Liver (tissue), 9 donors: ENCODE data around the gene MEX3B. TPM values are rescaled to one million over a fixed set of nuclear protein-coding genes. Genes with fewer than 3 reads are reported as not detected.

ENCODE experiments used
- DNase-seq: peaks from one replicate; pipeline ENCODE4 v3.0.0-alpha.2; 2017; ENCODE audit warnings: low spot score
- H3K27ac ChIP-seq, 2 donors: one replicate each; pipeline ENCODE4 v1.7.0; 2013; ENCODE audit warnings: inconsistent platforms in 2 of 2, low read length in 2 of 2, control low read depth in 1 of 2, low read depth in 1 of 2, mild to moderate bottlenecking in 1 of 2
- H3K27me3 ChIP-seq, 4 donors: one replicate each; pipeline versions ENCODE4 v1.6.1 to v1.7.0; 2013; ENCODE audit warnings: low read length in 3 of 4, inconsistent platforms in 1 of 4, mild to moderate bottlenecking in 1 of 4, moderate library complexity in 1 of 4; ENCODE audit not compliant: control insufficient read depth in 4 of 4, insufficient read depth in 4 of 4
- H3K36me3 ChIP-seq, 4 donors: one replicate each; pipeline versions ENCODE4 v1.6.1 to v1.7.0; 2013; ENCODE audit warnings: low read length in 3 of 4, mild to moderate bottlenecking in 3 of 4, low read depth in 1 of 4, moderate library complexity in 1 of 4; ENCODE audit not compliant: control insufficient read depth in 4 of 4, insufficient read depth in 3 of 4
- H3K4me1 ChIP-seq, 4 donors: one replicate each; pipeline versions ENCODE4 v1.6.1 to v1.7.0; 2013; ENCODE audit warnings: low read length in 3 of 4, mild to moderate bottlenecking in 3 of 4, moderate library complexity in 1 of 4; ENCODE audit not compliant: control insufficient read depth in 4 of 4, insufficient read depth in 4 of 4
- H3K4me3 ChIP-seq, 3 donors: one replicate each; pipeline versions ENCODE4 v1.6.1 to v1.7.0; 2013; ENCODE audit warnings: low read length in 3 of 3, control low read depth in 1 of 3, low read depth in 1 of 3, mild to moderate bottlenecking in 1 of 3
- H3K9ac ChIP-seq, 2 donors: one replicate each; pipeline ENCODE4 v1.7.0; 2013; ENCODE audit warnings: low read length in 2 of 2, mild to moderate bottlenecking in 2 of 2, moderate library complexity in 2 of 2, control low read depth in 1 of 2, low read depth in 1 of 2
- H3K9me3 ChIP-seq, 4 donors: one replicate each; pipeline versions ENCODE4 v1.6.1 to v1.7.0; 2013; ENCODE audit warnings: low read length in 3 of 4; ENCODE audit not compliant: control insufficient read depth in 4 of 4
- EGR1 ChIP-seq, 2 donors: IDR thresholded peaks; 2 replicates each; pipeline ENCODE4 v1.6.1; 2016 to 2018; ENCODE audit warnings: antibody characterized with exemption in 2 of 2, low read depth in 2 of 2
- FOXA1 ChIP-seq: IDR thresholded peaks from 2 replicates; pipeline ENCODE4 v1.6.1; 2016; ENCODE audit warnings: antibody characterized with exemption
- FOXA2 ChIP-seq: IDR thresholded peaks from 2 replicates; pipeline ENCODE4 v1.6.1; 2016; ENCODE audit warnings: antibody characterized with exemption
- GABPA ChIP-seq, 2 donors: IDR thresholded peaks in 1 of 2; conservative IDR thresholded peaks in 1 of 2; 2 replicates each; pipeline ENCODE4 v1.6.1; 2016; ENCODE audit warnings: antibody characterized with exemption in 2 of 2, mild to moderate bottlenecking in 1 of 2, moderate library complexity in 1 of 2
- HNF4A ChIP-seq, 2 donors: conservative IDR thresholded peaks; 2 replicates each; pipeline ENCODE4 v1.6.1; 2016; ENCODE audit warnings: antibody characterized with exemption in 2 of 2, mild to moderate bottlenecking in 2 of 2
- HNF4G ChIP-seq: IDR thresholded peaks from 2 replicates; pipeline ENCODE4 v1.6.1; 2016; ENCODE audit warnings: antibody characterized with exemption
- JUND ChIP-seq, 2 donors: IDR thresholded peaks; 2 replicates each; pipeline ENCODE4 v1.6.1; 2016; ENCODE audit warnings: antibody characterized with exemption in 2 of 2
- NR2F2 ChIP-seq: IDR thresholded peaks from 2 replicates; pipeline ENCODE4 v1.6.1; 2016; ENCODE audit warnings: antibody characterized with exemption
- RAD21 ChIP-seq, 2 donors: IDR thresholded peaks; 2 replicates each; pipeline ENCODE4 v1.6.1; 2016; ENCODE audit warnings: antibody characterized with exemption in 2 of 2, mild to moderate bottlenecking in 2 of 2
- SP1 ChIP-seq: IDR thresholded peaks from 2 replicates; pipeline ENCODE4 v1.6.1; 2018; ENCODE audit warnings: antibody characterized with exemption, mild to moderate bottlenecking
- TAF1 ChIP-seq: conservative IDR thresholded peaks from 2 replicates; pipeline ENCODE4 v1.6.1; 2016; ENCODE audit warnings: antibody characterized with exemption, mild to moderate bottlenecking
- YY1 ChIP-seq: IDR thresholded peaks from 2 replicates; pipeline ENCODE4 v1.6.1; 2016; ENCODE audit warnings: antibody characterized with exemption, mild to moderate bottlenecking
- WGBS: extraction: QIAGEN DNeasy Blood & Tissue Kit; methylation state at CpG from one replicate; pipeline ENCODE4 v1.1.7; 2013; 5-methylcytosine and 5-hydroxymethylcytosine counted together
- polyA plus RNA-seq, 2 donors: library from polyadenylated mRNA; stranded (reverse) in 1 of 2; unstranded in 1 of 2; fragments of 200-250 nt in 1 of 2; fragments of >200 nt in 1 of 2; fragmentation: Nextera tagmentation in 1 of 2; extraction: Ambion mirVana in 1 of 2; gene quantifications; one replicate each; pipeline versions ENCODE4 v1.2.1 to v1.2.3, GENCODE V29; 2013 to 2015
- total RNA-seq, 2 donors: library from RNA; depleted of rRNA; stranded (reverse); fragments of >200 nt; gene quantifications; one replicate each; pipeline ENCODE4 v1.2.3, GENCODE V29; 2014
- TF ChIP-seq, protein P1 (sequence below): IDR thresholded peaks from 2 replicates; pipeline ENCODE4 v1.6.1; 2016; ENCODE audit warnings: antibody characterized with exemption, mild to moderate bottlenecking
- TF ChIP-seq, protein P2 (sequence below): IDR thresholded peaks from 2 replicates; pipeline ENCODE4 v1.6.1; 2016; ENCODE audit warnings: antibody characterized with exemption
- TF ChIP-seq, protein P3 (sequence below): IDR thresholded peaks from 2 replicates; pipeline ENCODE4 v1.6.1; 2016; ENCODE audit warnings: antibody characterized with exemption
- TF ChIP-seq, protein P4 (sequence below): IDR thresholded peaks from 2 replicates; pipeline ENCODE4 v1.6.1; 2016; ENCODE audit warnings: antibody characterized with exemption
- donor health status: healthy.
- donor health status: healthy.
- donor health status: healthy.
- donor health status: healthy.
- donor health status: healthy.

The MEX3B gene
- total and polyA plus RNA-seq, 4 donors, result 0.33 to 1.4 (median 0.89) TPM; not detected in 1

DNA sequence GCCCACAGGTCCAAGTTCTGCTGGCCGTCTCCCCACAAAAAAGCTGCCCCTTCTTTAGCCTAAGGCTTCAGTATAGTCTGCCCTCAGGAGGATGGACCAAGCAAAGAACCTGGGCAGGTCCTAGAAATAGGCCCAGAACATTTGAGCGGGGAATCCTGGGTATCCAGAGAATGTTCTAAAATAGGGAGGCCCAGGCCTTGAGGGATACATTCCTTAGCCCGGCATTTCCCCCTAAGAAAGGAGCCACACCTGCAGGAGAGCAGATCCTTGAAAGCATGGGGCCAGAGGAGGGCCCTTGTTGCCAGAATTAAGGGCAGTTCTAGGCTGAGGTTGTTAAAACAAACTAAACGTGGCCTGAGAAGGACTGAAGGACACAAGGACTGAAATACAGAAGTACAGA, 20.6 kb upstream of the MEX3B start:
- H3K4me1 ChIP-seq, result no peaks in the 10 kb centered on the region
- TF ChIP-seq, protein P1, sequence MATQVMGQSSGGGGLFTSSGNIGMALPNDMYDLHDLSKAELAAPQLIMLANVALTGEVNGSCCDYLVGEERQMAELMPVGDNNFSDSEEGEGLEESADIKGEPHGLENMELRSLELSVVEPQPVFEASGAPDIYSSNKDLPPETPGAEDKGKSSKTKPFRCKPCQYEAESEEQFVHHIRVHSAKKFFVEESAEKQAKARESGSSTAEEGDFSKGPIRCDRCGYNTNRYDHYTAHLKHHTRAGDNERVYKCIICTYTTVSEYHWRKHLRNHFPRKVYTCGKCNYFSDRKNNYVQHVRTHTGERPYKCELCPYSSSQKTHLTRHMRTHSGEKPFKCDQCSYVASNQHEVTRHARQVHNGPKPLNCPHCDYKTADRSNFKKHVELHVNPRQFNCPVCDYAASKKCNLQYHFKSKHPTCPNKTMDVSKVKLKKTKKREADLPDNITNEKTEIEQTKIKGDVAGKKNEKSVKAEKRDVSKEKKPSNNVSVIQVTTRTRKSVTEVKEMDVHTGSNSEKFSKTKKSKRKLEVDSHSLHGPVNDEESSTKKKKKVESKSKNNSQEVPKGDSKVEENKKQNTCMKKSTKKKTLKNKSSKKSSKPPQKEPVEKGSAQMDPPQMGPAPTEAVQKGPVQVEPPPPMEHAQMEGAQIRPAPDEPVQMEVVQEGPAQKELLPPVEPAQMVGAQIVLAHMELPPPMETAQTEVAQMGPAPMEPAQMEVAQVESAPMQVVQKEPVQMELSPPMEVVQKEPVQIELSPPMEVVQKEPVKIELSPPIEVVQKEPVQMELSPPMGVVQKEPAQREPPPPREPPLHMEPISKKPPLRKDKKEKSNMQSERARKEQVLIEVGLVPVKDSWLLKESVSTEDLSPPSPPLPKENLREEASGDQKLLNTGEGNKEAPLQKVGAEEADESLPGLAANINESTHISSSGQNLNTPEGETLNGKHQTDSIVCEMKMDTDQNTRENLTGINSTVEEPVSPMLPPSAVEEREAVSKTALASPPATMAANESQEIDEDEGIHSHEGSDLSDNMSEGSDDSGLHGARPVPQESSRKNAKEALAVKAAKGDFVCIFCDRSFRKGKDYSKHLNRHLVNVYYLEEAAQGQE, result no peak
- TF ChIP-seq SP1 (no peak), GABPA (IDR thresholded peaks at IDR 0.05 in 1 of 2, conservative IDR thresholded peaks at IDR 0.05 in 1 of 2) (no peak), FOXA1 (no peak), HNF4G (no peak), FOXA2 (no peak)
- DNase-seq, result no peak
- H3K27ac ChIP-seq, result no peak overlapping the region
- H3K27me3 ChIP-seq, result peaks cover 0 to 7% (median 1%) of the 10 kb centered on the region in 4 donors
- H3K9ac ChIP-seq, result no peak overlapping the region
- no peaks in the 10 kb centered on the region for H3K36me3 ChIP-seq
- H3K4me3 ChIP-seq, result no peak overlapping the region
- 85% methylated on average over 4 of the region's 4 CpGs for WGBS
- no peaks in the 10 kb centered on the region for H3K9me3 ChIP-seq

DNA sequence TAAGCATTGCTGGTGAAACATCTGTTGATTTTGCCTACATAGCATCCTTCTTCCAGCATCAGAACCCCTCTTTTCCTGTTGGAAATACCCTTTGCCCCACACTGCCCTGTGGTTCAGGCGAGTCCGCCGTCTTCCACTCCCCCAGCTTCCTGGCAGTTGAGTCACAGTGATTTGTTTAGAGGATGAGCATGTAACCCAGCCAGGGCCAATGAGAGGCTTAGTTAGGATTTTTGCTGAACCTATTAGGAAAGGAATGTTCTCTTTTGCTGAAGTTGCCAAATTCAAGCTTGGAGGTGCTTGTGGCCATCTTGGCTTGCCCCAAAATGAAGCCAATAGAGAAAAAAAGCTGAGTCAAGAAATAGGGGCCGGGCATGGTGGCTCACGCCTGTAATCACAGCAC, 19.0 kb upstream of the MEX3B start:
- 70% methylated on average over 5 of the region's 5 CpGs for WGBS
- no peak for DNase-seq
- Histone ChIP-seq H3K4me1 (no peaks in the 10 kb centered on the region), H3K27me3 (peaks cover 0 to 14% (median 1%) of the 10 kb centered on the region in 4 donors), H3K36me3 (no peaks in the 10 kb centered on the region), H3K4me3 (no peak overlapping the region), H3K27ac (no peak overlapping the region), H3K9ac (no peak overlapping the region), H3K9me3 (no peaks in the 10 kb centered on the region)
- no peak for TF ChIP-seq TAF1
- TF ChIP-seq HNF4G, result no peak
- TF ChIP-seq, protein P2, sequence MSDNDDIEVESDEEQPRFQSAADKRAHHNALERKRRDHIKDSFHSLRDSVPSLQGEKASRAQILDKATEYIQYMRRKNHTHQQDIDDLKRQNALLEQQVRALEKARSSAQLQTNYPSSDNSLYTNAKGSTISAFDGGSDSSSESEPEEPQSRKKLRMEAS, result no peak
- TF ChIP-seq, protein P3, sequence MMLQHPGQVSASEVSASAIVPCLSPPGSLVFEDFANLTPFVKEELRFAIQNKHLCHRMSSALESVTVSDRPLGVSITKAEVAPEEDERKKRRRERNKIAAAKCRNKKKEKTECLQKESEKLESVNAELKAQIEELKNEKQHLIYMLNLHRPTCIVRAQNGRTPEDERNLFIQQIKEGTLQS, result no peak
- no peak for TF ChIP-seq HNF4A (conservative IDR thresholded peaks at IDR 0.05)
- TF ChIP-seq NR2F2, result no peak
- no peak for TF ChIP-seq JUND (IDR thresholded peaks at IDR 0.05)
- no peak for TF ChIP-seq YY1

DNA sequence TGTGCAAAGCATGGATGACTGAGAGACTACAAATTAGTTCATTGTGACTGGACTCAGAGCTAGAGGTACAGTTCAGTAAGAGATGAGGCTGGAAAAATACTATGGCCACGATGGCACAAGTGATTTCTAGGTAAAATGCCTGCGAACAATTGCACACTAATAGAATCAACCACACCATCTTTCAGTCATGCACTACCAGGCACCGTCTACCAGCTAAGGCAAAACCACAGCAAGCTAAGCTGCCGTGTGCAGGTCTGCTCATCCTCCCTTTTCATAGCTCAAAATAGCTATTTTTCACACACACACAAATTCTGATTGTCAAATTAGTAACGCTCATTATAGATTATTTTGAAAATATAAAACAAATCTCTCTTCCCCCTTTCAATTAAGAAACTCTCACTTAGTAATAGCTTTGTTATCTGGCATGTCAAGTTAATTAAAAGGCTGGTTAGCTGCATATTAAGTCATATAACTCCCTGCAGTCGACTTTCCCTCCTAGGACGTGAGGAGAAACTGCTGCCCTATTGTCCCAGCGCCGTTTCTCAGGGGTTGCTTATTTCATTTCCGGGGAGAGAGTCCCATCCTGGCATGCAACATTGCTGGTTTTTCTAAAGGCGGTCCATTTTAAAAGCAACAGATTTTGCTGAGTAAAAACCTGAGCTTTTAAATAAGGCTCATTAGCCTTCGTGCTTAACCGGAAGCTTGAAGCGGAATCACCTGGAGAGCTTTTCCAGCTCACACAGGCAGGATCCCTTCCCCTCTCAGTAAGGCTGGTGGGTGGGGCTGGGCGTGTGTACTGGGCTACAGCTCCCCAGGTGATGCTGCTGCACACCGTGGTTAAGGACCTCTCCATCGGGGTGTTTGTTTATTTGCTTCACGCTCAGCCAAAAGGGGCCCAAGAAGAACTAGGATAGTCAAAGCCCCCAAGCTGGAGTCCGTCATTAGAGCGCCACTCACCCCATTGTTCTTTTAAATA, 16.9 kb upstream of the MEX3B start:
- WGBS, result 22% methylated on average over 20 of the region's 20 CpGs

More for the DNA sequence above, 16.9 kb upstream of the MEX3B start:
- H3K36me3 ChIP-seq, result no peaks in the 10 kb centered on the region
- TF ChIP-seq EGR1 (IDR thresholded peaks at IDR 0.05; ENCODE audit: low read depth in 2 of 2), result no peak
- TF ChIP-seq, protein P2, result no peak
- TF ChIP-seq FOXA1, result no peak
- TF ChIP-seq, protein P4, sequence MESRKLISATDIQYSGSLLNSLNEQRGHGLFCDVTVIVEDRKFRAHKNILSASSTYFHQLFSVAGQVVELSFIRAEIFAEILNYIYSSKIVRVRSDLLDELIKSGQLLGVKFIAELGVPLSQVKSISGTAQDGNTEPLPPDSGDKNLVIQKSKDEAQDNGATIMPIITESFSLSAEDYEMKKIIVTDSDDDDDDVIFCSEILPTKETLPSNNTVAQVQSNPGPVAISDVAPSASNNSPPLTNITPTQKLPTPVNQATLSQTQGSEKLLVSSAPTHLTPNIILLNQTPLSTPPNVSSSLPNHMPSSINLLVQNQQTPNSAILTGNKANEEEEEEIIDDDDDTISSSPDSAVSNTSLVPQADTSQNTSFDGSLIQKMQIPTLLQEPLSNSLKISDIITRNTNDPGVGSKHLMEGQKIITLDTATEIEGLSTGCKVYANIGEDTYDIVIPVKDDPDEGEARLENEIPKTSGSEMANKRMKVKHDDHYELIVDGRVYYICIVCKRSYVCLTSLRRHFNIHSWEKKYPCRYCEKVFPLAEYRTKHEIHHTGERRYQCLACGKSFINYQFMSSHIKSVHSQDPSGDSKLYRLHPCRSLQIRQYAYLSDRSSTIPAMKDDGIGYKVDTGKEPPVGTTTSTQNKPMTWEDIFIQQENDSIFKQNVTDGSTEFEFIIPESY, result no peak
- TF ChIP-seq YY1, result no peak
- no peak for TF ChIP-seq NR2F2
- no peak for TF ChIP-seq FOXA2
- TF ChIP-seq, protein P3, result no peak
- TF ChIP-seq RAD21 (IDR thresholded peaks at IDR 0.05), result no peak
- H3K9ac ChIP-seq, result no peak overlapping the region
- no peaks in the 10 kb centered on the region for H3K9me3 ChIP-seq
- no peak for DNase-seq
- H3K27ac ChIP-seq, result no peak overlapping the region
- peaks cover 0 to 17% (median 1%) of the 10 kb centered on the region in 4 donors for H3K27me3 ChIP-seq
- no peaks in the 10 kb centered on the region for H3K4me1 ChIP-seq
- no peak overlapping the region for H3K4me3 ChIP-seq
